Peyer's patch (tissue), 4 donors: Measurements from ENCODE around the gene CLRN3. TPM values are rescaled to one million over a fixed set of nuclear protein-coding genes. Genes with fewer than 3 reads are reported as not detected.

Source experiments
- DNase-seq, 3 donors: peaks; one replicate each; pipeline ENCODE4 v3.0.0-alpha.2; 2017 to 2019
- H3K27ac ChIP-seq, 4 donors: fragments of 200-600 bp; sonication (generic); one replicate each; pipeline ENCODE4 v1.5.1; 2016 to 2019
- H3K27me3 ChIP-seq, 2 donors: fragments of 200-600 bp; sonication (generic); one replicate each; pipeline ENCODE4 v1.5.1; 2019
- H3K36me3 ChIP-seq, 3 donors: fragments of 200-600 bp; sonication (generic); one replicate each; pipeline ENCODE4 v1.5.1; 2016 to 2019
- H3K4me1 ChIP-seq, 4 donors: fragments of 200-600 bp; sonication (generic); one replicate each; pipeline ENCODE4 v1.5.1; 2016 to 2019
- H3K4me3 ChIP-seq, 4 donors: fragments of 200-600 bp; sonication (generic); 1 replicate in 3 of 4; 2 replicates in 1 of 4; pipeline ENCODE4 v1.5.1; 2016 to 2019; ENCODE audit warnings: mild to moderate bottlenecking in 1 of 4
- H3K9me3 ChIP-seq, 4 donors: fragments of 200-600 bp; sonication (generic); one replicate each; pipeline ENCODE4 v1.5.1; 2016 to 2019; ENCODE audit warnings: mild to moderate bottlenecking in 1 of 4
- POLR2A ChIP-seq, 2 donors: fragments of 450-650 bp; IDR thresholded peaks; one replicate each; pipeline ENCODE4 v1.5.1; 2017; ENCODE audit warnings: antibody characterized with exemption in 2 of 2, mild to moderate bottlenecking in 2 of 2, moderate library complexity in 2 of 2
- total RNA-seq, 4 donors: library from RNA; depleted of rRNA; stranded (reverse); fragments of >200 nt; gene quantifications; one replicate each; pipeline ENCODE4 v1.1.0, GENCODE V29; 2016
- TF ChIP-seq, protein P1 (sequence below), 6 experiments: fragments of 450-650 bp in 4 of 6; fragments of 200-600 bp in 2 of 6; sonication (generic) in 1 of 6; IDR thresholded peaks; one replicate each; pipeline ENCODE4 v1.5.1; 2017 to 2019; ENCODE audit warnings: antibody characterized with exemption in 6 of 6, mild to moderate bottlenecking in 3 of 6, moderate library complexity in 1 of 6

CLRN3 gene
- total RNA-seq, 4 donors from 2014 or later = 7.4 to 215 (median 109) TPM

GRCh38 chr10:127911218-127911866, 18.6 kb upstream of the CLRN3 start:
- Histone ChIP-seq H3K4me3 (no peak overlapping the region), H3K4me1 (peaks cover 0 to 15% (median 8%) of the 10 kb centered on the region in 4 donors), H3K27me3 (no peaks in the 10 kb centered on the region), H3K27ac (no peak overlapping the region), H3K9me3 (no peaks in the 10 kb centered on the region), H3K36me3 (no peaks in the 10 kb centered on the region)
- no peak for DNase-seq
- TF ChIP-seq POLR2A (IDR thresholded peaks at IDR 0.05) = no peak
- TF ChIP-seq, protein P1, sequence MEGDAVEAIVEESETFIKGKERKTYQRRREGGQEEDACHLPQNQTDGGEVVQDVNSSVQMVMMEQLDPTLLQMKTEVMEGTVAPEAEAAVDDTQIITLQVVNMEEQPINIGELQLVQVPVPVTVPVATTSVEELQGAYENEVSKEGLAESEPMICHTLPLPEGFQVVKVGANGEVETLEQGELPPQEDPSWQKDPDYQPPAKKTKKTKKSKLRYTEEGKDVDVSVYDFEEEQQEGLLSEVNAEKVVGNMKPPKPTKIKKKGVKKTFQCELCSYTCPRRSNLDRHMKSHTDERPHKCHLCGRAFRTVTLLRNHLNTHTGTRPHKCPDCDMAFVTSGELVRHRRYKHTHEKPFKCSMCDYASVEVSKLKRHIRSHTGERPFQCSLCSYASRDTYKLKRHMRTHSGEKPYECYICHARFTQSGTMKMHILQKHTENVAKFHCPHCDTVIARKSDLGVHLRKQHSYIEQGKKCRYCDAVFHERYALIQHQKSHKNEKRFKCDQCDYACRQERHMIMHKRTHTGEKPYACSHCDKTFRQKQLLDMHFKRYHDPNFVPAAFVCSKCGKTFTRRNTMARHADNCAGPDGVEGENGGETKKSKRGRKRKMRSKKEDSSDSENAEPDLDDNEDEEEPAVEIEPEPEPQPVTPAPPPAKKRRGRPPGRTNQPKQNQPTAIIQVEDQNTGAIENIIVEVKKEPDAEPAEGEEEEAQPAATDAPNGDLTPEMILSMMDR (IDR thresholded peaks at IDR 0.05) = no peak

- peaks cover 0 to 24% (median 8%) of the 10 kb centered on the region in 4 donors for H3K4me1 ChIP-seq
- no peaks in the 10 kb centered on the region for H3K9me3 ChIP-seq
- H3K27ac ChIP-seq = no peak overlapping the region
- H3K36me3 ChIP-seq = no peaks in the 10 kb centered on the region
- no peak for DNase-seq
- TF ChIP-seq, protein P1 (IDR thresholded peaks at IDR 0.05) = no peak
- no peak for TF ChIP-seq POLR2A (IDR thresholded peaks at IDR 0.05)
- no peaks in the 10 kb centered on the region for H3K27me3 ChIP-seq
- no peak overlapping the region for H3K4me3 ChIP-seq
Observed at GRCh38 chr10:127910464-127910770, 17.7 kb upstream of the CLRN3 start.

DNA sequence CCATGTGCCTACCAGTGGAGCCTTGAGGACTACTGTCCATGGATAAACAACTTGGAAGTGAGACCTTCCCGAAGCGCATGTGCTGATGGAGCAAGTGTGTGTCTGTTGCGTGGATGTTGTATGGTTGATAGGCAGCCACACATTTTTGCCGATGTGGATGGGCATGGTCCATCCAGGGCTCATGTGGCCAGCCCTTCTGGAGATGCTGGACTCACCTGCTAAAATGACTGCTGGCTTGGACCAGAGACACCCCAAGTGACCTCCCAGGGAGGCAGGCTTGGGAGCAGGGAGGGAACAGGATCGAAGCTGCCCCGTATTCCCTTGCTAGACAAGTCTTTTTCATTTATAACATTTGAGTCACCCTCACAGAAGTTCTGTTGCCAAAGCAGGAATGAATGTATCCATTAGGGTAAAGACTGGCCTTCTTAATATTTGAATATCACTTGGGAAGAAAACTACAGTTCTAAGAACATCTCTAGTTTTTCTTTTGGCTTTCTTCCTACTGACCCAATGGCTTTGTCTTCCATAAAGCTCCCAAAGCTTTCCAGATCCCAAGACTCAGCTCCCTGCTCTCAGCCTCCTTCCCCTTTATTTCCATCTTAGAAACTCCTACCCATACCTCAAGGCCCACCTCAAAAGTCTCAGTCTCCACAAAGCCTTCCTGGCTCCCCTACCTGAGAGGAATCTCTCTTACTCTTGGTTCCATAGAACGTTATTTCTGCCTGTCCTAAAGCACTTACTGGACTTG, 17.1 kb upstream of the CLRN3 start:
- TF ChIP-seq POLR2A (IDR thresholded peaks at IDR 0.05) = no peak
- TF ChIP-seq, protein P1 (IDR thresholded peaks at IDR 0.05) = no peak
- Histone ChIP-seq H3K9me3 (no peaks in the 10 kb centered on the region), H3K4me3 (no peak overlapping the region), H3K27me3 (no peaks in the 10 kb centered on the region), H3K4me1 (peaks cover 0 to 24% (median 8%) of the 10 kb centered on the region in 4 donors), H3K27ac (peak overlapping the region in 1 of 4 donors; percentile 89), H3K36me3 (no peaks in the 10 kb centered on the region)
- no peak for DNase-seq

GRCh38 chr10:127908959-127909267, 16.2 kb upstream of the CLRN3 start:
- Histone ChIP-seq H3K9me3 (no peaks in the 10 kb centered on the region), H3K4me3 (no peak overlapping the region), H3K4me1 (peaks cover 0 to 24% (median 8%) of the 10 kb centered on the region in 4 donors), H3K27me3 (no peaks in the 10 kb centered on the region), H3K36me3 (no peaks in the 10 kb centered on the region), H3K27ac (peak overlapping the region in 2 of 4 donors; percentile 89 to 92)
- no peak for DNase-seq
- TF ChIP-seq POLR2A (IDR thresholded peaks at IDR 0.05) = no peak
- TF ChIP-seq, protein P1 (IDR thresholded peaks at IDR 0.05) = no peak

DNA sequence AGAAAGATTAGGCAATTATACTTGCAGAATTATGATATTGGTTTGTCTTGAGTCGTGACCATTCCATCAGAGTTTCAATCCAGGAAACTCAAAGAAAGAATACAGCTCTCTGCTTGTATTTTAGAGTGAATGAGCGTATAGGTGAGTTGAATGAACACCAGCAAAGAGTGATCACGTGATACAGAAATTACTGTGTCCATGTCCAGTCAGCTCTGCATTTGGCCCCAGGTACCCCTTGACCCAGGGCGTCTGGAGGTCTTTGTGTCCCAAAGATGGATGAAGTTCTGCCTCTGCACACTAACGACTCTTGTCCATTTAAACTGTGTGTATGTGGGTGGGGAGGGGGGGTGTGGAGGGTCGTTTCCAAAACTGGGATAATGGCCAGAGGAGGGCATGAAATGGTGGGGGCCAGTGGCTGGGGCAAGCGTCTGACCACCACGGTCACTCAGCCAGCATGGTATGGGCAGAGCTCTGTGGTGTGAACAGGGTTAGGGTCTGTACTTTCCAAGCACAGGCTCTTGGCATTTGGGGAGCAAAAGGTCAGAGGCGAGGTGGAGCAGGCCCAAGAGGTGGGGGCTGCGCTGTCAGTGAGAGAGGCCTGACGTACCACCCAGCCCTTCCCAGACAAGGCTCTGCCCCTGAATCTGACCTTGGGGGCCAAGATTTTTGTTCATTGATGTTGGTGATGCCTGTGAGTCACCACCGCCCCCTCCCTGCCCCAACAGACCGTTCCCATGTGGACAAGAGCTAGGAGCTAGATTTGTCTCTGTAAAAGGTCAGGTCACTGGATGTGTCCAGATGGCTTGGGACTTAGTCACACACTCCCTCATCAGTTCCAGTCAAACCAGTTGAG, 15.6 kb upstream of the CLRN3 start:
- Histone ChIP-seq H3K27me3 (no peaks in the 10 kb centered on the region), H3K27ac (peak overlapping the region; percentile 67 to 92 (median 87)), H3K36me3 (no peaks in the 10 kb centered on the region), H3K4me3 (peak overlapping the region; percentile 60 to 91 (median 78)), H3K4me1 (peaks cover 0 to 24% (median 8%) of the 10 kb centered on the region in 4 donors), H3K9me3 (no peaks in the 10 kb centered on the region)
- peak in 1 of 3 donors; percentile 46 for DNase-seq
- TF ChIP-seq, protein P1 (IDR thresholded peaks at IDR 0.05) = no peak
- no peak for TF ChIP-seq POLR2A (IDR thresholded peaks at IDR 0.05)
